B cell (primary cell): ENCODE measurements around the gene RAPH1.

Experiments used
- EZH2 ChIP-seq: IDR thresholded peaks from 2 replicates; pipeline ENCODE4 v1.6.1; 2012; ENCODE audit warnings: borderline replicate concordance, low read depth, mild to moderate bottlenecking, moderate library complexity, low read length; ENCODE audit not compliant: insufficient read depth, poor library complexity, severe bottlenecking
- TF ChIP-seq, protein P1 (sequence below): fragments of 200-600 bp; IDR thresholded peaks from one replicate; pipeline ENCODE4 v1.8.0; 2022; ENCODE audit warnings: antibody characterized with exemption, mild to moderate bottlenecking

GRCh38 chr2:203559641-203560040, 24.5 kb upstream of the RAPH1 start:
- TF ChIP-seq, protein P1, sequence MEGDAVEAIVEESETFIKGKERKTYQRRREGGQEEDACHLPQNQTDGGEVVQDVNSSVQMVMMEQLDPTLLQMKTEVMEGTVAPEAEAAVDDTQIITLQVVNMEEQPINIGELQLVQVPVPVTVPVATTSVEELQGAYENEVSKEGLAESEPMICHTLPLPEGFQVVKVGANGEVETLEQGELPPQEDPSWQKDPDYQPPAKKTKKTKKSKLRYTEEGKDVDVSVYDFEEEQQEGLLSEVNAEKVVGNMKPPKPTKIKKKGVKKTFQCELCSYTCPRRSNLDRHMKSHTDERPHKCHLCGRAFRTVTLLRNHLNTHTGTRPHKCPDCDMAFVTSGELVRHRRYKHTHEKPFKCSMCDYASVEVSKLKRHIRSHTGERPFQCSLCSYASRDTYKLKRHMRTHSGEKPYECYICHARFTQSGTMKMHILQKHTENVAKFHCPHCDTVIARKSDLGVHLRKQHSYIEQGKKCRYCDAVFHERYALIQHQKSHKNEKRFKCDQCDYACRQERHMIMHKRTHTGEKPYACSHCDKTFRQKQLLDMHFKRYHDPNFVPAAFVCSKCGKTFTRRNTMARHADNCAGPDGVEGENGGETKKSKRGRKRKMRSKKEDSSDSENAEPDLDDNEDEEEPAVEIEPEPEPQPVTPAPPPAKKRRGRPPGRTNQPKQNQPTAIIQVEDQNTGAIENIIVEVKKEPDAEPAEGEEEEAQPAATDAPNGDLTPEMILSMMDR, result no peak
- TF ChIP-seq EZH2, result no peak
